ENCODE results near the gene GGT5.

- no peak for TF ChIP-seq POLR2A (IDR thresholded peaks at IDR 0.05; ENCODE audit: low read depth, low read length)
- no peak for TF ChIP-seq POLR2AphosphoS5 (IDR thresholded peaks at IDR 0.05; ENCODE audit: low read depth, low read length)
- no peak for TF ChIP-seq TAF1 (IDR thresholded peaks at IDR 0.05; ENCODE audit: low read depth, low read length)
- TF ChIP-seq SPI1 (IDR thresholded peaks at IDR 0.05; ENCODE audit: low read depth, low read length), result no peak
- TF ChIP-seq POU2F2 (IDR thresholded peaks at IDR 0.05; ENCODE audit: low read depth, low read length), result no peak
Observed at GRCh38 chr22:24231706-24232105, 13.2 kb downstream of the GGT5 start.

Measured in GM12891 (cell line).